T-helper 22 cell (primary cell): ENCODE measurements around the gene MGST2.

Source experiments
- DNase-seq: peaks from one replicate; pipeline ENCODE4 v3.0.0-alpha.2; 2020; ENCODE audit warnings: low read depth

MGST2 gene

GRCh38 chr4:139738846-139739613 is 73.4 kb downstream of the MGST2 start:
- DNase-seq: no peak

- no peak for DNase-seq
Measured at GRCh38 chr4:139740121-139740520, 74.5 kb downstream of the MGST2 start.

GRCh38 chr4:139740531-139741041 is 75.0 kb downstream of the MGST2 start:
- DNase-seq: no peak

GRCh38 chr4:139743027-139743426 is 77.4 kb downstream of the MGST2 start:
- no peak for DNase-seq

- no peak for DNase-seq
Measured at GRCh38 chr4:139744232-139744631, 78.6 kb downstream of the MGST2 start.

GRCh38 chr4:139745111-139745639 is 79.6 kb downstream of the MGST2 start:
- no peak for DNase-seq

GRCh38 chr4:139746431-139747171 is 81.0 kb downstream of the MGST2 start:
- DNase-seq: no peak

GRCh38 chr4:139749338-139749737 is 83.7 kb downstream of the MGST2 start:
- no peak for DNase-seq

GRCh38 chr4:139749835-139750498 is 84.3 kb downstream of the MGST2 start:
- no peak for DNase-seq

GRCh38 chr4:139753686-139754085 is 88.1 kb downstream of the MGST2 start:
- DNase-seq: no peak
